ENCODE results near the gene KRTCAP2. TPM values are rescaled to one million over a fixed set of nuclear protein-coding genes. Genes with fewer than 3 reads are reported as not detected.

KRTCAP2 gene
- polyA plus RNA-seq, 4 donors = 144 to 286 (median 201) TPM

DNA sequence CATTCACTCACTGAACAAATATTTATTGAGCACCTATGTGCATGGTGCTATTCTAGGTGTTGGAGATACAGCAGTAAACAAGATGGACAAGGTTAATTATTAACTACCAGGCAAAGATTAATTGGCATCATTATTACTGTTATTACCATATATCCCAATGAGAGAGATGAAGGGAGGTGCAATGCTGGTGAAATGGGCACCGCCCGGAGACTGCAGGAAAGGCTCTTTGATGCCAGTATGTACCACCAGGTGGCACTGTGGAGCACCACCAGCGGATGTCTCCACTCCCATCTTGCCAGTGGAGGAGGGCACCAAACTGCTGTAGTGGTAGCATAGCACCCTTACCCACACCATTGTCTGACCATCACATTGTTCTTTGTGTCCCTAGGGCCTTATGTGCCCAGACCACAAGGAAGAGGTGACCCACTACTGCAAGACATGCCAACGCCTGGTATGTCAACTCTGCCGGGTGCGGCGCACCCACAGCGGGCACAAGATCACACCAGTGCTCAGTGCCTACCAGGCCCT lies 3.5 kb upstream of the KRTCAP2 start:
- H3K27me3 ChIP-seq (ENCODE audit: control insufficient read depth in 3 of 3, insufficient read depth in 3 of 3, low read length in 3 of 3) = peaks cover 0 to 24% (median 2%) of the 10 kb centered on the region in 3 donors
- no peak overlapping the region for H3K4me3 ChIP-seq (ENCODE audit: low read depth in 1 of 3, low read length in 3 of 3)
- H3K9me3 ChIP-seq (ENCODE audit: control insufficient read depth in 2 of 2, insufficient read depth in 1 of 2, low read depth in 1 of 2, low read length in 1 of 2) = no peaks in the 10 kb centered on the region
- peaks cover 3 to 13% (median 4%) of the 10 kb centered on the region in 3 donors for H3K4me1 ChIP-seq (ENCODE audit: control insufficient read depth in 3 of 3, insufficient read depth in 2 of 3, low read depth in 1 of 3, low read length in 2 of 3)
- H3K27ac ChIP-seq (ENCODE audit: low read depth in 1 of 3, low read length in 2 of 3) = no peak overlapping the region
- DNase-seq (peak; percentile 83 to 94), FAIRE-seq (no peak)
- peaks cover 0 to 5% (median 0%) of the 10 kb centered on the region in 3 donors for H3K36me3 ChIP-seq (ENCODE audit: control insufficient read depth in 3 of 3, insufficient read depth in 2 of 3, low read depth in 1 of 3, low read length in 3 of 3)
- WGBS, 3 donors = 54 to 62% (median 61%) methylated on average over 8 of the region's 8 CpGs

GRCh38 chr1:155175927-155176371 lies 2.8 kb upstream of the KRTCAP2 start:
- no peak overlapping the region for H3K27ac ChIP-seq (ENCODE audit: low read depth in 1 of 3, low read length in 2 of 3)
- no peak for FAIRE-seq
- peaks cover 0 to 24% (median 2%) of the 10 kb centered on the region in 3 donors for H3K27me3 ChIP-seq (ENCODE audit: control insufficient read depth in 3 of 3, insufficient read depth in 3 of 3, low read length in 3 of 3)

GRCh38 chr1:155175281-155175926 lies 2.3 kb upstream of the KRTCAP2 start:
- no peak overlapping the region for H3K27ac ChIP-seq (ENCODE audit: low read depth in 1 of 3, low read length in 2 of 3)
- H3K4me1 ChIP-seq (ENCODE audit: control insufficient read depth in 3 of 3, insufficient read depth in 2 of 3, low read depth in 1 of 3, low read length in 2 of 3) = peaks cover 3 to 13% (median 4%) of the 10 kb centered on the region in 3 donors
- no peak overlapping the region for H3K4me3 ChIP-seq (ENCODE audit: low read depth in 1 of 3, low read length in 3 of 3)
- 87 to 94% (median 91%) methylated on average over 11 to 12 of the region's 12 CpGs for WGBS, 3 donors
- FAIRE-seq (no peak), DNase-seq (no peak)
- no peaks in the 10 kb centered on the region for H3K9me3 ChIP-seq (ENCODE audit: control insufficient read depth in 2 of 2, insufficient read depth in 1 of 2, low read depth in 1 of 2, low read length in 1 of 2)
- H3K27me3 ChIP-seq (ENCODE audit: control insufficient read depth in 3 of 3, insufficient read depth in 3 of 3, low read length in 3 of 3) = peaks cover 0 to 24% (median 2%) of the 10 kb centered on the region in 3 donors
- peaks cover 0 to 15% (median 0%) of the 10 kb centered on the region in 3 donors for H3K36me3 ChIP-seq (ENCODE audit: control insufficient read depth in 3 of 3, insufficient read depth in 2 of 3, low read depth in 1 of 3, low read length in 3 of 3)

More at GRCh38 chr1:155175927-155176371, 2.8 kb upstream of the KRTCAP2 start:
- Histone ChIP-seq H3K4me3 (ENCODE audit: low read depth in 1 of 3, low read length in 3 of 3) (no peak overlapping the region), H3K9me3 (ENCODE audit: control insufficient read depth in 2 of 2, insufficient read depth in 1 of 2, low read depth in 1 of 2, low read length in 1 of 2) (no peaks in the 10 kb centered on the region), H3K36me3 (ENCODE audit: control insufficient read depth in 3 of 3, insufficient read depth in 2 of 3, low read depth in 1 of 3, low read length in 3 of 3) (peaks cover 0 to 9% (median 0%) of the 10 kb centered on the region in 3 donors), H3K4me1 (ENCODE audit: control insufficient read depth in 3 of 3, insufficient read depth in 2 of 3, low read depth in 1 of 3, low read length in 2 of 3) (peaks cover 3 to 13% (median 4%) of the 10 kb centered on the region in 3 donors)
- DNase-seq = no peak
- 77 to 78% (median 78%) methylated on average over 9 of the region's 9 CpGs for WGBS, 3 donors

DNA sequence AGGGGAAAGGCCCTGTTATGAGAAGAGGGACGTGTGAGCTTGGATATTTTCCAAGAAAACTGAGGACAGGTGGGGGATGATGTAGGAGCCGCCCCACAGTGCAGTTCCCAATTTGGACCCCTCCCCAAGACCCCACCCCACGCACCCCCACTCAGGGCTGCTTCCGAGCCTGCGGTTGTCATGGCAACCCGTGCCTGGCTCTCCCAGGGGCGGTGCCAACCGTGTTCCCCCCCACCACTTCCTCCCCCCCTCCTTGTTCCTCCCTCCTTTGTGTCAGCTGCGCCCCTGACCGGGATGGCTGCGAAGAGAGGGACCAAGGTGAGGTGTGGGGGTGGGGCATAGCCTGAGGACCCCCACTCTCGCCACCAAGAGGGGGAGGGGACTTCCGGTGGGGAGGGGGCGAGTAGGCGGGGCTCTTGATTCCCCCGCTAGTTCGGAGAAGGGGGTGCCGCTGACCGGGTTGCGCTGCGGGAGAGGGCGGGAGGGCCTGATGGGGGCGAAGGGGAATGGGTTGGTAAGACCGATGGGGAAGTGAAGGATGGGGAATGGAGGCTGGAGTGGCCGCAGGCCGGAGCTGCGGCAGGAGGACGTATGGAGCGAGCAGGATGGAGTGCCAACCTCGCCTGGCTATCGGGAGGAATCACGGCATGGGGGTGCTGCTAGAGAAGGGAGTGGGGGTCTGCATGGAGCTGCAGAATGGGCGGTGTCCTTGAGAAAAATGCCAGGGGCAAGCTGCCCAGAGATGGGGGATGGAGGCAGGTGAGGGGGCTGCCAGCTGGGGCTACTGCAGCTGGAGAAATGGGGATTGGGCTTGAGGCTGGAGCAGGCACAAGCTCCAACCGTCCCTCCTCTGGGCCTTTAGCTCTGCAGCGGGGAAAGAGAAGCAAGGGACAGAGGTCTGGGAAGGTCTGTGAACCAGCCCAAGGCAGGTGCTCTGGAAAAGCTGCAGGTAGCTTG lies 1.5 kb upstream of the KRTCAP2 start:
- WGBS, 3 donors = 11 to 20% (median 20%) methylated on average over 26 to 35 of the region's 35 CpGs

GRCh38 chr1:155173478-155174323 lies 597 bp upstream of the KRTCAP2 start, which contains the start of gene TRIM46:
TRIM46 (plus strand) TSS chr1:155173849; CDS start chr1:155173967, 118 bp downstream.
- peak in 1 of 2 donors; percentile 20 for DNase-seq
- peaks cover 3 to 13% (median 4%) of the 10 kb centered on the region in 3 donors for H3K4me1 ChIP-seq (ENCODE audit: control insufficient read depth in 3 of 3, insufficient read depth in 2 of 3, low read depth in 1 of 3, low read length in 2 of 3)
- peaks cover 0 to 24% (median 2%) of the 10 kb centered on the region in 3 donors for H3K27me3 ChIP-seq (ENCODE audit: control insufficient read depth in 3 of 3, insufficient read depth in 3 of 3, low read length in 3 of 3)
- H3K9me3 ChIP-seq (ENCODE audit: control insufficient read depth in 2 of 2, insufficient read depth in 1 of 2, low read depth in 1 of 2, low read length in 1 of 2) = no peaks in the 10 kb centered on the region
- WGBS, 3 donors = 2 to 5% (median 3%) methylated on average over 38 of the region's 38 CpGs
- peak within 1 kb of the TSS; percentile 81 to 90 (median 83) for H3K27ac ChIP-seq (ENCODE audit: low read depth in 1 of 3, low read length in 2 of 3)
- peak within 1 kb of the TSS; percentile 62 to 92 (median 86) for H3K4me3 ChIP-seq (ENCODE audit: low read depth in 1 of 3, low read length in 3 of 3)
- no peak for FAIRE-seq
- peaks cover 0 to 27% (median 4%) of the 10 kb centered on the region in 3 donors for H3K36me3 ChIP-seq (ENCODE audit: control insufficient read depth in 3 of 3, insufficient read depth in 2 of 3, low read depth in 1 of 3, low read length in 3 of 3)

More for the DNA sequence above, 1.5 kb upstream of the KRTCAP2 start:
- DNase-seq (no peak), FAIRE-seq (no peak)
- Histone ChIP-seq H3K27ac (ENCODE audit: low read depth in 1 of 3, low read length in 2 of 3) (peak overlapping the region in 1 of 3 donors; percentile 24), H3K4me3 (ENCODE audit: low read depth in 1 of 3, low read length in 3 of 3) (peak overlapping the region in 1 of 3 donors; percentile 27), H3K9me3 (ENCODE audit: control insufficient read depth in 2 of 2, insufficient read depth in 1 of 2, low read depth in 1 of 2, low read length in 1 of 2) (no peaks in the 10 kb centered on the region), H3K36me3 (ENCODE audit: control insufficient read depth in 3 of 3, insufficient read depth in 2 of 3, low read depth in 1 of 3, low read length in 3 of 3) (peaks cover 0 to 20% (median 3%) of the 10 kb centered on the region in 3 donors), H3K4me1 (ENCODE audit: control insufficient read depth in 3 of 3, insufficient read depth in 2 of 3, low read depth in 1 of 3, low read length in 2 of 3) (peaks cover 3 to 13% (median 4%) of the 10 kb centered on the region in 3 donors), H3K27me3 (ENCODE audit: control insufficient read depth in 3 of 3, insufficient read depth in 3 of 3, low read length in 3 of 3) (peaks cover 0 to 24% (median 2%) of the 10 kb centered on the region in 3 donors)

DNA sequence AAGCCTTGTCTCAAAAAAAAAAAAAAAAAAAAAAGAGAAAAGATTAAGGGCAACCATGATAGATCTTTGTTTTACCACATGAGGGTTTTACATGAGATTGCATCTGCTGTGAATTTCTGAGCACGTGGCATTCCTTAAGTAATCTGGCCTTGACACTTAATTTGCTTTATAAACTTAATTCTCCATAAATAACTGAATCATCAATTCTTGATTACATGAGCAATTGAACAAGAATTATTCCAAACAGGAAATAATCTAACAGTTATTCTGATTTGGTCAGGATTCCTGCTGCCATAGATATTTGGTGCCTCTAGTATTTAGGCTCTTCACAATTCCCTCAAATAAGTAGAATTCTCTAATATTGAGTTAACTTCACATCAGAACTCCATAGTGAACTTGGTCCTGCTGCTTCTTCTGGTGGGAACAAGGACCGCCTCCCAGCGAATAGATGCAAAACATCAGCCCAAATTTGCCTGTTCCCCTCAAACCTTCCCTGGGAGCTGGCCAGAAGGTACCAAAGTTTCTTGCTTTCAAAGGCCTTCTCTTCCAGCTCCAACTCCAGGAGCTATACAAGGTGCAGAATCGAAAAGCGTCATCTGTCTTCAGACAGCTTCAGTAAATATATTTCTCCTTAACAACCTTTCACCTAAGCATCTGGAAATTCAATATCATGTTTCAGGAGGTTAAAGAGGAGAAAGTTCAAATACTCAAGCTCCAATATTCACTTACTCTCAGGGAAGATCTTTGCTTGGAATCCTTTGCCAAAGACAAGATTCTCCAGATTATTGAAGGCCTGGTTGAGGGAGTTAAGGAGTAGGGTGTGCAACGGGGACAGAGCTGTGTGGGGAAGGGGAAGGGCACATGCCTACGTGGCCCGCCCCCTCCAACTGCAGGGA lies 1.0 kb downstream of the KRTCAP2 start:
- no peak for FAIRE-seq
- H3K4me3 ChIP-seq (ENCODE audit: low read depth in 1 of 3, low read length in 3 of 3) = peak overlapping the region; percentile 62 to 92 (median 86)
- peaks cover 0 to 26% (median 2%) of the 10 kb centered on the region in 3 donors for H3K27me3 ChIP-seq (ENCODE audit: control insufficient read depth in 3 of 3, insufficient read depth in 3 of 3, low read length in 3 of 3)
- H3K4me1 ChIP-seq (ENCODE audit: control insufficient read depth in 3 of 3, insufficient read depth in 2 of 3, low read depth in 1 of 3, low read length in 2 of 3) = peaks cover 3 to 20% (median 4%) of the 10 kb centered on the region in 3 donors
- H3K9me3 ChIP-seq (ENCODE audit: control insufficient read depth in 2 of 2, insufficient read depth in 1 of 2, low read depth in 1 of 2, low read length in 1 of 2) = no peaks in the 10 kb centered on the region
- WGBS, 3 donors = 42 to 47% (median 46%) methylated on average over 8 of the region's 8 CpGs
- peak overlapping the region; percentile 81 to 90 (median 83) for H3K27ac ChIP-seq (ENCODE audit: low read depth in 1 of 3, low read length in 2 of 3)
- no peak for DNase-seq
- peaks cover 0 to 25% (median 4%) of the 10 kb centered on the region in 3 donors for H3K36me3 ChIP-seq (ENCODE audit: control insufficient read depth in 3 of 3, insufficient read depth in 2 of 3, low read depth in 1 of 3, low read length in 3 of 3)

GRCh38 chr1:155170806-155171205 lies 2.3 kb downstream of the KRTCAP2 start:
- no peaks in the 10 kb centered on the region for H3K9me3 ChIP-seq (ENCODE audit: control insufficient read depth in 2 of 2, insufficient read depth in 1 of 2, low read depth in 1 of 2, low read length in 1 of 2)
- H3K27me3 ChIP-seq (ENCODE audit: control insufficient read depth in 3 of 3, insufficient read depth in 3 of 3, low read length in 3 of 3) = peaks cover 0 to 30% (median 2%) of the 10 kb centered on the region in 3 donors
- peaks cover 0 to 25% (median 4%) of the 10 kb centered on the region in 3 donors for H3K36me3 ChIP-seq (ENCODE audit: control insufficient read depth in 3 of 3, insufficient read depth in 2 of 3, low read depth in 1 of 3, low read length in 3 of 3)
- no peak overlapping the region for H3K4me3 ChIP-seq (ENCODE audit: low read depth in 1 of 3, low read length in 3 of 3)
- no peak overlapping the region for H3K27ac ChIP-seq (ENCODE audit: low read depth in 1 of 3, low read length in 2 of 3)
- 92 to 97% (median 96%) methylated on average over 7 of the region's 7 CpGs for WGBS, 3 donors
- DNase-seq (no peak), FAIRE-seq (no peak)
- H3K4me1 ChIP-seq (ENCODE audit: control insufficient read depth in 3 of 3, insufficient read depth in 2 of 3, low read depth in 1 of 3, low read length in 2 of 3) = peaks cover under 1 to 17% (median under 1%) of the 10 kb centered on the region in 3 donors

Measured in small intestine (tissue), 7 donors.